ENCODE data around the gene NSUN3. TPM values are rescaled to one million over a fixed set of nuclear protein-coding genes. Genes with fewer than 3 reads are reported as not detected.
"Not testable (repeated sequence)": the region's sequence is repeated elsewhere in the genome, so short reads cannot be mapped to it uniquely, and the experiment has no call there.

The NSUN3 gene
- total and polyA plus RNA-seq, 12 donors, result 3.3 to 9.6 (median 6.9) TPM

- WGBS, 2 donors, result 40 to 64% methylated on average over 4 of the region's 4 CpGs
- peak; percentile 30 to 78 (median 64) for TF ChIP-seq CTCF (IDR thresholded peaks at IDR 0.05)
- Histone ChIP-seq H3K27ac (no peak overlapping the region), H3K36me3 (peaks cover 0 to 55% (median 5%) of the 10 kb centered on the region in 9 donors), H3K9me3 (peaks cover 0 to 8% (median 0%) of the 10 kb centered on the region in 11 donors), H3K4me1 (peaks cover 0 to 32% (median 7%) of the 10 kb centered on the region in 9 donors), H3K27me3 (no peaks in the 10 kb centered on the region), H3K4me3 (no peak overlapping the region)
- DNase-seq (no peak), ATAC-seq (peak in 1 of 8 donors; percentile 17)
- intact Hi-C loops (cut with DNase I), result loop anchor here (1.0 to 10.0 kb wide), 7 partner anchors 65 to 165 kb away; no protein-coding TSS in a partner anchor
Measured at GRCh38 chr3:94069194-94069813, 6.4 kb downstream of the NSUN3 start.

- no peaks in the 10 kb centered on the region for H3K27me3 ChIP-seq
- no peak overlapping the region for H3K4me3 ChIP-seq
- 94% methylated on average over 6 of the region's 6 CpGs for WGBS, 2 donors
- TF ChIP-seq CTCF (IDR thresholded peaks at IDR 0.05), result no peak
- H3K27ac ChIP-seq, result no peak overlapping the region
- H3K4me1 ChIP-seq, result peaks cover 0 to 21% (median 0%) of the 10 kb centered on the region in 9 donors
- H3K9me3 ChIP-seq, result peaks cover 0 to 8% (median 0%) of the 10 kb centered on the region in 11 donors
- no peak for ATAC-seq
- intact Hi-C loops (cut with DNase I), result loop anchor here in 1 of 10 donors (2.0 kb wide), 1 partner anchor 66 kb away; no protein-coding TSS in a partner anchor
- peaks cover 0 to 51% (median 5%) of the 10 kb centered on the region in 9 donors for H3K36me3 ChIP-seq
- DNase-seq, result no peak
Measured at GRCh38 chr3:94070341-94070911, 7.6 kb downstream of the NSUN3 start.

- DNase-seq, result no peak
- Histone ChIP-seq H3K4me3 (no peak overlapping the region), H3K9me3 (peaks cover 0 to 8% (median 0%) of the 10 kb centered on the region in 11 donors), H3K4me1 (peaks cover 0 to 8% (median 0%) of the 10 kb centered on the region in 9 donors), H3K36me3 (peaks cover 0 to 57% (median 9%) of the 10 kb centered on the region in 9 donors), H3K27ac (no peak overlapping the region), H3K27me3 (no peaks in the 10 kb centered on the region)
- 91 to 92% methylated on average over 4 of the region's 4 CpGs for WGBS, 2 donors
- intact Hi-C loops (cut with DNase I), result loop anchor here in 1 of 10 donors (2.0 kb wide), 1 partner anchor 67 kb away; no protein-coding TSS in a partner anchor
- no peak for TF ChIP-seq CTCF (IDR thresholded peaks at IDR 0.05)
- no peak for ATAC-seq
Measured at GRCh38 chr3:94071713-94072284, 8.9 kb downstream of the NSUN3 start.

- Histone ChIP-seq H3K36me3 (peaks cover 0 to 37% (median 9%) of the 10 kb centered on the region in 9 donors), H3K27ac (no peak overlapping the region), H3K27me3 (no peaks in the 10 kb centered on the region), H3K4me3 (no peak overlapping the region), H3K9me3 (peaks cover 0 to 4% (median 0%) of the 10 kb centered on the region in 11 donors), H3K4me1 (peaks cover 0 to 4% (median 0%) of the 10 kb centered on the region in 9 donors)
- DNase-seq (no peak), ATAC-seq (no peak)
- intact Hi-C loops (cut with DNase I), result no loop called here
- 93 to 98% methylated on average over 3 of the region's 3 CpGs for WGBS, 2 donors
- no peak for TF ChIP-seq CTCF (IDR thresholded peaks at IDR 0.05)
Measured at GRCh38 chr3:94076055-94076454, 13.2 kb downstream of the NSUN3 start.

GRCh38 chr3:94080552-94080951, 17.7 kb downstream of the NSUN3 start:
- peaks cover 0 to 44% (median 4%) of the 10 kb centered on the region in 9 donors for H3K36me3 ChIP-seq
- DNase-seq; H3K27ac ChIP-seq; intact Hi-C loops (cut with DNase I); H3K27me3 ChIP-seq; H3K4me1 ChIP-seq; H3K9me3 ChIP-seq; ATAC-seq; H3K4me3 ChIP-seq: not testable (repeated sequence)
- WGBS, 2 donors, result 93 to 96% methylated on average over 5 of the region's 5 CpGs

Data from heart right ventricle (tissue), 16 donors.